HG03521 (cell line): ENCODE results near the gene SLAMF7.
"Not testable (repeated sequence)": the region's sequence is repeated elsewhere in the genome, so short reads cannot be mapped to it uniquely, and the experiment has no call there.

Experiments used
- ATAC-seq: cut with Tn5 transposase; IDR thresholded peaks from one replicate; pipeline ENCODE4 v1.9.1; 2021; ENCODE audit warnings: mild to moderate bottlenecking, moderate library complexity; ENCODE audit not compliant: unreplicated experiment

The SLAMF7 gene

GRCh38 chr1:160718210-160718609 lies 20.8 kb upstream of the SLAMF7 start:
- ATAC-seq = no peak

- ATAC-seq = no peak
Measured at GRCh38 chr1:160720356-160721085, 18.5 kb upstream of the SLAMF7 start.

GRCh38 chr1:160721473-160721872 lies 17.6 kb upstream of the SLAMF7 start:
- ATAC-seq = no peak

GRCh38 chr1:160722726-160723125 lies 16.3 kb upstream of the SLAMF7 start:
- no peak for ATAC-seq

GRCh38 chr1:160723332-160723731 lies 15.7 kb upstream of the SLAMF7 start:
- no peak for ATAC-seq

GRCh38 chr1:160724465-160725242 lies 14.4 kb upstream of the SLAMF7 start:
- no peak for ATAC-seq

- ATAC-seq = no peak
Measured at GRCh38 chr1:160726114-160726497, 12.9 kb upstream of the SLAMF7 start.

- peak; percentile 60 for ATAC-seq
Measured at GRCh38 chr1:160726498-160727315, 12.3 kb upstream of the SLAMF7 start.

GRCh38 chr1:160727316-160727640 lies 11.8 kb upstream of the SLAMF7 start:
- ATAC-seq = no peak

GRCh38 chr1:160731564-160731963 lies 7.5 kb upstream of the SLAMF7 start:
- ATAC-seq = not testable (repeated sequence)

- no peak for ATAC-seq
Measured at GRCh38 chr1:160731990-160732389, 7.1 kb upstream of the SLAMF7 start.

GRCh38 chr1:160733898-160734297 lies 5.1 kb upstream of the SLAMF7 start:
- no peak for ATAC-seq

- ATAC-seq = no peak
Measured at GRCh38 chr1:160734301-160734700, 4.7 kb upstream of the SLAMF7 start.

GRCh38 chr1:160738271-160738670 lies 776 bp upstream of the SLAMF7 start:
- no peak for ATAC-seq

GRCh38 chr1:160740133-160740688 lies 1.2 kb downstream of the SLAMF7 start:
- no peak for ATAC-seq

- ATAC-seq = no peak
Measured at GRCh38 chr1:160741092-160741501, 2.0 kb downstream of the SLAMF7 start.

GRCh38 chr1:160741612-160742348 lies 2.7 kb downstream of the SLAMF7 start:
- ATAC-seq = no peak

- no peak for ATAC-seq
Measured at GRCh38 chr1:160742428-160743127, 3.5 kb downstream of the SLAMF7 start.

GRCh38 chr1:160743266-160743665 lies 4.2 kb downstream of the SLAMF7 start:
- ATAC-seq = no peak
